Natural killer cell treated with Interleukin-12 subunit alpha and Interleukin-12 subunit beta and Interleukin-15 and Interleukin-18, amount 100 ng/mL, for 72 hours (primary cell): Measurements from ENCODE around the gene INSL3. TPM values are rescaled to one million over a fixed set of nuclear protein-coding genes. Genes with fewer than 3 reads are reported as not detected.

ENCODE experiments used
- ATAC-seq, 2 donors: fragments of 150-1000 bp; cut with Tn5 transposase in 1 of 2; sonication (Bioruptor Pico), chemical (Tn5 transposase) in 1 of 2; 2 replicates each; pipeline ENCODE4 v1.10.0; 2021
- DNase-seq: peaks from one replicate; pipeline ENCODE4 v3.0.0; 2022; ENCODE audit warnings: low spot score
- H3K27ac Mint-ChIP-seq, 2 donors: 1 replicate in 1 of 2; 2 replicates in 1 of 2; pipeline ENCODE4 v1.8.0; 2022; ENCODE audit warnings: mixed read lengths in 2 of 2, mild to moderate bottlenecking in 1 of 2, moderate library complexity in 1 of 2
- H3K27me3 Mint-ChIP-seq, 2 donors: 1 replicate in 1 of 2; 2 replicates in 1 of 2; pipeline ENCODE4 v1.8.0; 2022; ENCODE audit warnings: mixed read lengths in 2 of 2
- H3K36me3 Mint-ChIP-seq: one replicate; pipeline ENCODE4 v1.8.0; 2022; ENCODE audit warnings: mixed read lengths
- H3K4me1 Mint-ChIP-seq, 2 donors: 1 replicate in 1 of 2; 2 replicates in 1 of 2; pipeline ENCODE4 v1.8.0; 2022; ENCODE audit warnings: low read depth in 2 of 2, mixed read lengths in 2 of 2, mild to moderate bottlenecking in 1 of 2
- H3K4me3 Mint-ChIP-seq: one replicate; pipeline ENCODE4 v1.8.0; 2022; ENCODE audit warnings: mixed read lengths
- H3K9me3 Mint-ChIP-seq: 2 replicates; pipeline ENCODE4 v1.8.0; 2022; ENCODE audit warnings: mixed read lengths
- total RNA-seq, 2 donors: library from RNA; stranded (reverse); gene quantifications; one replicate each; pipeline ENCODE4 v1.2.3, GENCODE V29; 2022

Gene INSL3, protein sequence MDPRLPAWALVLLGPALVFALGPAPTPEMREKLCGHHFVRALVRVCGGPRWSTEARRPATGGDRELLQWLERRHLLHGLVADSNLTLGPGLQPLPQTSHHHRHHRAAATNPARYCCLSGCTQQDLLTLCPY
- 10 to 100 TPM in 1 of 2 donors, 1 to 10 TPM in 1; 9.1 to 12.0 TPM for total RNA-seq

DNA sequence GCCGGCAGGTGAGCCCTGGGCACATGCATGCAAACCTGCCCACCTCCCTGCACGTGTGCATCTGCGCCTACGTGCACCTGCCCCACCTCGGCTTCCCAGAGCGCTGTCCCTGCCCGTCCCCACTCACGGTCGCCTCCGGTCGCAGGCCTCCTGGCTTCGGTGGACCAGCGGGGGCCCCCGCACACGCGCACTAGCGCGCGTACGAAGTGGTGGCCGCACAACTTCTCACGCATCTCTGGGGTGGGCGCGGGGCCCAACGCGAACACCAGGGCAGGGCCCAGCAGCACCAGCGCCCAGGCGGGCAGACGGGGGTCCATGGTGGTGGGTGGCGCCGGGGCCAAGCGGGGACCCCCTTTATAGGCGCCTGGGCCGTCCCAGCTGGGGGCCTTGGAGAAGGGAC lies at the start of gene INSL3:
Gene INSL3 (minus strand): TSS at position 330 of the 400 bp plus-strand sequence. CDS start 13 bp downstream, at position 317.
- Mint-ChIP-seq H3K4me1 (no peaks in the 10 kb centered on the region), H3K9me3 (no peaks in the 10 kb centered on the region), H3K36me3 (no peaks in the 10 kb centered on the region), H3K27me3 (no peaks in the 10 kb centered on the region), H3K27ac (no peak within 1 kb of the TSS), H3K4me3 (no peak within 1 kb of the TSS)
- DNase-seq (no peak), ATAC-seq (peak in 1 of 2 donors; percentile 8)

DNA sequence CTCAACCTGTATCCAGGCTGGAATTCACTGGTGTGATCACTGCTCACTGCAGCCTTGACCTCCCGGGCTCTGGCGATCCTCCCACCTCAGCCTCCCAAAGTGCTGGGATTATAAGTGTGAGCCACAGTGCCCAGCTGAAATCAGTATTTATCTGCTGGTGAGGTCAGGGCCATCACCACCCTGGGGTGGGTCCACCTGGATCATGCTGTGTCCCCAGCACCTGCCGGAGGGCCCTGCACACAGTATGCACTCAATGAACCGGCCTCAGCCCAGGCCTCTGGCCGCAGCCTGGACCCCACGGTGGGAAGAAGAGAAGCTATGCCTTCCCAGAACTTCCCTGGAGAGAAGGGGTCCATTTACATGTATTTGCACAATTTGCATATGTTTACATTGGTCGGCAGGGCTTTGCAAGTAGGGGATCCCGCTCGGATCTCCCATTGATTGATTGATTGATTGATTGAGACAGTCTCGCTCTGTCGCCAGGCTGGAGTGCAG lies 47.8 kb upstream of the INSL3 start:
- peak overlapping the region in 1 of 2 donors; percentile 43 for H3K27ac Mint-ChIP-seq
- no peak overlapping the region for H3K4me3 Mint-ChIP-seq
- peaks cover 0 to 8% of the 10 kb centered on the region in 2 donors for H3K4me1 Mint-ChIP-seq
- DNase-seq (no peak), ATAC-seq (no peak)
- H3K36me3 Mint-ChIP-seq = no peaks in the 10 kb centered on the region
- no peaks in the 10 kb centered on the region for H3K9me3 Mint-ChIP-seq
- H3K27me3 Mint-ChIP-seq = peaks cover 0 to 2% of the 10 kb centered on the region in 2 donors

DNA sequence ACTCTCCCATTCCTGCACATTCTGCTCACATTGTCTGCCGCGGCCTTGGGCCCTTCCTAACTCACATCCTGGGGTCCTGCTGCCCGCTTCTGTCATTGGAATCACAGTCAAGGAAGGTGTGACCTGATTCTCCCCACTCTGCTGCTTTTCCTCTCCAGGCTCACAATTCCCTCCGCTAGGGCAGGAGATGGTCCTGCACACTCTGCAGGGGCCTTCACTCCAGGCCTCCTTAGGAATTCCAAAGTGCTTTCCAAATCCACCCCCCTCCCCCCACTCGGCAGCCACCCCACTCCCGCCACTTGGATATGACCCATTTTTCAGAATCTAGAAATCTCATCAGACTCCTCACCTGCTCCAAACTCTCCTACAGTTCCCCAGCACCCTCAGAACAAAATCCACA lies 47.4 kb upstream of the INSL3 start:
- Mint-ChIP-seq H3K27ac (peak overlapping the region in 1 of 2 donors; percentile 43), H3K4me3 (no peak overlapping the region), H3K27me3 (peaks cover 0 to 2% of the 10 kb centered on the region in 2 donors), H3K9me3 (no peaks in the 10 kb centered on the region), H3K4me1 (peaks cover 0 to 8% of the 10 kb centered on the region in 2 donors), H3K36me3 (no peaks in the 10 kb centered on the region)
- no peak for DNase-seq
- ATAC-seq = no peak

DNA sequence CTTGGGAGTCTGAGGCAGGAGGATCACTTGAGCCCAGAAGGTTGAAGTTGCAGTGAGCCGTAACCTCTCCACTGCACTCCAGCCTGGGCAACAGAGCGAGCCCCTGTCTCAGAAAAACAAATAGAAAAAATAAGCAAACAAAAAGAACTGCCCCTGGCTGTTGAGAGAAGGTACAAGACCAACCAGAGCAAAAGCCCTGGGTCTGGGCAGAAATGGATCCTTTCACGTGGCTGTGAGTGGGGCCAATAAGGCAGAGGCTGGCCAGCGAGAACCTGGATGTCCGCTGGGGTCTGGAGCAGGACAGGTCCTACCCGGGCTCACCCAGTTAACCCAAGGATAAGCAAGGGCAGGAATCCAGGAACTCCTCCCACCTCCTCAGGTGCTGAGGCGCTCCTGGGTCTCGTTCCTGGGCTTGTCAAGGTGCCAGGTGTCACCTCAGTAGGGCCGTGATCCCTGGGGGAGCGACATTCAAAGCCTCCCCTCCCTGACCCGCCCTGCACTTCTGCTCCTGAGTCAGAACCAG lies 45.7 kb upstream of the INSL3 start:
- no peak overlapping the region for H3K4me3 Mint-ChIP-seq
- no peak for DNase-seq
- peak overlapping the region in 1 of 2 donors; percentile 28 for H3K27ac Mint-ChIP-seq
- peak in 1 of 2 donors; percentile 2 for ATAC-seq
- H3K9me3 Mint-ChIP-seq = no peaks in the 10 kb centered on the region
- peaks cover 0 to 2% of the 10 kb centered on the region in 2 donors for H3K27me3 Mint-ChIP-seq
- H3K4me1 Mint-ChIP-seq = peaks cover 0 to 7% of the 10 kb centered on the region in 2 donors
- no peaks in the 10 kb centered on the region for H3K36me3 Mint-ChIP-seq

DNA sequence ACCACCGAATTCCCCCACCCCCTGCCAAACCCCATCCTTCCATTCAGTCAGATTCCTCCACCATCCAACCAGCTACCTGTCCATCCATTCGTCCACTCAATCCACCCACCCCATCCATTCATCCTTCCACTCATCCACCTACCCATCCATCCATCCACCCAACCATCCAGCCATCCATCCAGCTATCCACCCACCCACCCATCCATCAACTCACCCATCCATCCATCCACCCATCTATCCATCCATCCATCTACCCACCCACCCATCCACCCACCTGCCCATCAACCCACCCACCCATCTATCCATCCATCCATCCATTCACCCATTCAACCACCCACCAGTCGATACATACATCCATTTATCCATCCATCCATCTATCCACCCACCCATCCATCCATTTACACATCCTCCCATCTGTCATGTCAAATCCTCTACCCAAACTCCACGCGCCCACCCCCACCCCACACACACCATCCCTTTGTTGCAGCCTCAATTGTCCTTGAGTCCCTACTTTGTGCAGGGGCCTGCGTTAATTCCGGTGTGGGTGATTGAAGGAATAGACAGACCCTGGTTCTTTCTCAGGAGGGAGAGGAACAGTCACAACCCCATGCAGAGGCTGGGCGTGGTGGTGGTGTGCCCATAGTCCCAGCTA lies 45.1 kb upstream of the INSL3 start:
- Mint-ChIP-seq H3K27me3 (peaks cover 0 to 2% of the 10 kb centered on the region in 2 donors), H3K4me3 (peak overlapping the region; percentile 10), H3K4me1 (peaks cover 1 to 5% of the 10 kb centered on the region in 2 donors), H3K27ac (peak overlapping the region in 1 of 2 donors; percentile 28), H3K36me3 (no peaks in the 10 kb centered on the region), H3K9me3 (no peaks in the 10 kb centered on the region)
- DNase-seq (no peak), ATAC-seq (peak in 1 of 2 donors; percentile 2)

DNA sequence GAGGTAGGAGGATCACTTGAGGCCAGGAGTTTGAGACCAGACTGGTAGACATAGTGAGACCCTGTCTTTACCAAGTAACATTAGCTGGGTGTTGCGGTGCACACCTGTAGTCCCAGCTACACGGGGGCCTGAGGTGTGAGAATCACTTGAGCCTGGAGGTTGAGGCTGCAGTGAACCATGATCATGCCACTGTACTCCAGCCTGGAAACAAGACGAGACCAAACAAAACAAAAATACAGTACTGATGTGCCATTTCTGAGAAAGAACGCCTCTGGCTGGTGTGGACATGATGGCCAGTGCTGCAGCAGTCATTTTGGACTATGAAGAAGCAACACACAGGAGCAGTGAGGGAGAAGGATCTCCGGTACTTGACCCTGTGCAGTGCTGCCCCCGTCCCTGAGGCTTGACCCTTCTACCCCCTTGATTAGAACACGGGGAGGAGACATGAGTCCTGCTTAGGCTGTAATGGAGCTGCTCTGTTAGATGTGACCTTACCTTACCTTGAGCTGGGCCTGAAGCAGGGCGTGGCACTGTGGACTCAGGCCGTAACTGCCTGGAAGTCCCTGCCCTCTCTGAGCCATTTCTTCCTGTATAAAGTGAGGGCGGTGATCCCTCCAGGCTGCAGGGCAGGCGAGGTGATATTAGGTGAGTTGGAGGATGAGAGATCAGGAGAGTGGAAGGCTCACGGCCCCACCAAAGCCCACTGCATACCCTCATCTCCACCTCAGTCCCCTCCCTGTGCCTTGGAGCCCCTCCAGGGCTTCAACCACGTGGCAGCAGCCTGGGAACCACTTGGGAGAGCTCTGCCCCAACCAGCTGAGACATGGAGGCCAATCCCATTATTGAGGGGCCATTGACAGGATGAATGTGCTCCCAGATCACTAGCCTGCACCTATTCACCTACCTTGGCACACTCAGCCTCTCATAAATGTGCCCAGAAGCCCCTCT lies 44.3 kb upstream of the INSL3 start:
- DNase-seq = no peak
- peaks cover 2% of the 10 kb centered on the region for H3K36me3 Mint-ChIP-seq
- no peaks in the 10 kb centered on the region for H3K27me3 Mint-ChIP-seq
- H3K9me3 Mint-ChIP-seq = no peaks in the 10 kb centered on the region
- H3K27ac Mint-ChIP-seq = peak overlapping the region in 1 of 2 donors; percentile 28
- peaks cover 9 to 12% of the 10 kb centered on the region in 2 donors for H3K4me1 Mint-ChIP-seq
- H3K4me3 Mint-ChIP-seq = peak overlapping the region; percentile 10
- ATAC-seq = peak; percentile 21 to 27

DNA sequence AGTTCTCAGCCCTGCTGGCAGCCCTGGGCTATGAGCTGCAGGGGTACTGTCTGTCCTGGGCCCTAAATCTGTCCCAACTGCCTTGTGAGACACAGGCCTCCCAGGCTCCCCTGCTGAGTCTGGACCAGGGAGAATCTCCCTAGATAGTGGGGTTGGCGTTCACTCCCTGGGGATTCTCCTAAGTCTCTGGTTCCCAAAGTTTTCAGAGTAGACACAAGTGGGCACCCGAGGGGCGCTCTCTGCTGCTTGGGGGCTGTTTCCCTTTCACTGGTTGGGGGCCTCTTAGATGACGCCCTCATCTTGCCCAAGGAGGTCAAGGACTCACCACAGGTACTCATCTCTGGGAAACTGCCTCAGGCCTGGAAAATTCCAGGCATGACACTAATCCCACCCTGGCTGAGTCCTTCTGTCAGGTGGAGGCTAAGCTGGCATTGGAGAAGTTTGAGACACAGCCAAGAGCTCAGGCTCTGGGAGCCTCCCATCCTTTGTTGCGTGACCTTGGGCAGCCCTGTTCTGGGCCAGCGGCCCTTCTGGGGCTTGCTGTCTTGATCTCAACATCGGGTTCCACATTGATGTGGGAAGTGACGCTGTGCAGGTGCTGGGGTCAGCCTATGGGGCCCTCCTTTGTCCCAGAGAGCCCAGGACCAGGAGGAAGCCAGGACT lies 42.3 kb upstream of the INSL3 start:
- Mint-ChIP-seq H3K4me1 (peaks cover 21 to 26% of the 10 kb centered on the region in 2 donors), H3K4me3 (no peak overlapping the region), H3K36me3 (peaks cover 12% of the 10 kb centered on the region), H3K27me3 (no peaks in the 10 kb centered on the region), H3K27ac (peak overlapping the region in 1 of 2 donors; percentile 18), H3K9me3 (no peaks in the 10 kb centered on the region)
- DNase-seq = no peak
- ATAC-seq = no peak

DNA sequence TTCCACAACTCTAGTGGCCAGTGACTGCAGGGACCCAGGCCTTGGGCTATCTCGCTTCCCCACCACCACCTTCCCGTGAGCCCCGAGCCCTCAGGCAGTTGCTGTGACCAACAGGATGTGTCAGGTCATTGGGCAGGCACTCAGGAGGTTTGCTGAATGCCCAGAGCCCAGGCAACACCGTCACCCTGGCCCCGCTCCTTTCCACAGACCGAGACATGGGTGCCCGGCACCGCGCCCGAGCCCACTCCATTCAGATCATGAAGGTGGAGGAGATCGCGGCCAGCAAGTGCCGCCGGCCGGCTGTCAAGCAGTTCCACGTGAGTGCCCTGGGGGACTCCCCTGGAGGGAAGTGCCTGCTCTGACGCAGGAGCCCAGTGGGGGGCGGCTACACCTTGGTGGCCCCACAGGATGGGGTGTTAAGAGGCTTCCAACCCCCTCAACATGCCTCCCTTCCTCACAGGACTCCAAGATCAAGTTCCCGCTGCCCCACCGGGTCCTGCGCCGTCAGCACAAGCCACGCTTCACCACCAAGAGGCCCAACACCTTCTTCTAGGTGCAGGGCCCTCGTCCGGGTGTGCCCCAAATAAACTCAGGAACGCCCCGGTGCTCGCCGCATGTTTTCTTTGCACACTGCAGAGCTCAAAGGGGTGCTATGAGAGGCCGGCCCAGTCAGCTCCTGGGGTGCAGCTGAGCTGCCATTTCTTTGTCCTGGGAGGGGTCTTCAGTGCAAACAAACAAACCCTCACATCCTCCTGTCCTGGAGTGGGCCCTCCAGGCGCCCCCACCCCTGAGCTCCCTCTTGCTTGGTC lies 41.6 kb upstream of the INSL3 start:
- Mint-ChIP-seq H3K27me3 (no peaks in the 10 kb centered on the region), H3K27ac (peak overlapping the region; percentile 18 to 23), H3K4me3 (peak overlapping the region; percentile 50), H3K4me1 (peaks cover 21 to 26% of the 10 kb centered on the region in 2 donors), H3K9me3 (no peaks in the 10 kb centered on the region), H3K36me3 (peaks cover 12% of the 10 kb centered on the region)
- no peak for ATAC-seq
- DNase-seq = no peak

DNA sequence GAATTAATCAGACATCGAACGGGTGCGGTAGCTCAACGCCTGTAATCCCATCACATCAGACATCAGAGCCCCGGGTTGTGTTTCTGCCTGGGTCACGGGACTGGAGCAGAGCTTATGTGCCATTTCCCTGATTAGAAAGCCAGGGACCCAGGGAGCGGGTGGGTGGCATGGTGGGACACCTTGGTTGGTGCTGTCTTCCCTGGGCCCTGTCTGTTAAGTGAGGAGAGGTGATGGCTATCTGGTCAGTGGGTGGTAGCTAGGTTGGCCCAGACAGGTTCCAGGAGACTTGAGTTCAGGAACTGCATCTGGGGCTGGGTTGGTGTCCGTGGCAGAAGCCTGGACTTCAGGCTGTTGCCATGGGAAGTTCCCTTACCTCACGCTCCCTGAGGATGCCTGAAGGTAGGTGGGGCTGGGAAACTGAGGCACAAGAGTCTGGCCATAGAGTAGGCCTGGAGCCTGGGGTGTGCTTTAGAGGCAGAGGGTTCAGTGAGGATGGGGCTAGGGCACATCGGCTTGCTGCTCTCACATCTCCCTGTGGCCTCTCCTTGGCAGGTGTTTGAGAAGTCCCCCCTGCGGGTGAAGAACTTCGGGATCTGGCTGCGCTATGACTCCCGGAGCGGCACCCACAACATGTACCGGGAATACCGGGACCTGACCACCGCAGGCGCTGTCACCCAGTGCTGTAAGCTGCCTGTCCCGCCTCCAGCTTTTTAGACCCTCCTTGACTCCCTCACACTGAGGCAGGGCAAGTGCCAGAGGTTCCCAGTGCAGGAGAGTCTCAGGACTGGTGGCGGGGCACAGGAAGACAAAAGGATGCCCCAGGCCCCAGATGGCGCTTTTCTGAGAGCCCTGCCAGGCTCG lies 40.5 kb upstream of the INSL3 start:
- ATAC-seq = no peak
- DNase-seq = no peak
- Mint-ChIP-seq H3K27me3 (no peaks in the 10 kb centered on the region), H3K36me3 (peaks cover 12% of the 10 kb centered on the region), H3K27ac (peak overlapping the region; percentile 72 to 85), H3K4me3 (peak overlapping the region; percentile 91), H3K4me1 (peaks cover 21 to 26% of the 10 kb centered on the region in 2 donors), H3K9me3 (no peaks in the 10 kb centered on the region)

DNA sequence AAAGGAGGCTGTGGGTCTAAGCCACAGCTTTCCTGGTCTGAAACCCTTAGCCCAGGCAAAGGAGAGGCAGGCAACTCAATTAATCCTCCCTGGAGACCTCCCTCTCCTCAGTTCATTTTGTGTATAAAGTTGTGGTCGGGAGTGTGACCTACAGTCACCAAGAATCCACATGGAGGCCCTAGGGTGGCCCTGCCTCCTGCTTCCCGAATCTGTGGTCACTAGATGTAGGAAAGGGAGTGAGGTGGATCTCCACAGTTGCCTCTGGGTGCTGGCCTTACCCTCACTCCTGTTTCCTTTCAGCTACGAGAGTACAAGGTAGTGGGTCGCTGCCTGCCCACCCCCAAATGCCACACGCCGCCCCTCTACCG lies 39.7 kb upstream of the INSL3 start:
- Mint-ChIP-seq H3K27me3 (no peaks in the 10 kb centered on the region), H3K4me3 (peak overlapping the region; percentile 91), H3K27ac (peak overlapping the region; percentile 72 to 85), H3K36me3 (peaks cover 12% of the 10 kb centered on the region), H3K9me3 (no peaks in the 10 kb centered on the region), H3K4me1 (peaks cover 19 to 26% of the 10 kb centered on the region in 2 donors)
- ATAC-seq (no peak), DNase-seq (no peak)

DNA sequence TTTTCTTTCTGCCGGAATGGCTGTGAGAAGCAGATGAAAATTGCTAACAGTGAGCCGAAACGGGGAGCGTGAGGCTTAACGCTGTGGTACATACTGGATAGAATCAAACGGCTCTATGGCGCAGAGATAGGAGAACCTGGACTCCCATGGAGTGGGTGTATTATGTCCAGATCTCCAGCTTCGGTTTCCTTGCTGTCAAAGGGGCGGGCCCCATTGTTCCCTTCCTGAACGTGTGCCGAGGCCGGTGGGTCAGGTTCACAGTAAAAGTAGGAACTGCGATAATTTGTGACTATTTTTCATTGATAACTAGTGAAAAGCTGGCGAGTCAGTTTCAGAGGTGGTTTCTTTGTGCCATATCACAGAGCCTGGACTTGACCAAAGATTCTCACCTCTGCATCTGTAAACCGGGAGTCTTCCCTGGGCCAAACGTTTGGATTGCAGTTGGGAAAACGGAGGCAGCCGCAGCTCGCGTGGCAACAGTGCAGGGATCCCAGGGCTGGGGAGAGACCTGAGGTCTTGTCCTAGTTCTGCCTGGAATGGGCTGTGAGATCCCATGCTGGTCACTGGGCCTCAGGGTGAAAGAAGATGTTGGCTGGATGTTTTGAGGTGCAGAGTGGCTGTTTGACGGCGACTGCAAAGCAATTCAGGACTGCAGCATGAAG lies 39.1 kb upstream of the INSL3 start:
- H3K27ac Mint-ChIP-seq = peak overlapping the region; percentile 72 to 85
- H3K4me3 Mint-ChIP-seq = peak overlapping the region; percentile 91
- H3K4me1 Mint-ChIP-seq = peaks cover 21 to 27% of the 10 kb centered on the region in 2 donors
- no peaks in the 10 kb centered on the region for H3K27me3 Mint-ChIP-seq
- H3K36me3 Mint-ChIP-seq = peaks cover 12% of the 10 kb centered on the region
- DNase-seq (no peak), ATAC-seq (no peak)
- H3K9me3 Mint-ChIP-seq = no peaks in the 10 kb centered on the region
